IMR-90 (cell line): ENCODE data around the gene EFCAB8. TPM values are rescaled to one million over a fixed set of nuclear protein-coding genes. Genes with fewer than 3 reads are reported as not detected.

Source experiments
- ATAC-seq: fragments of 200-7000 bp; cut with Tn5 transposase; 2 replicates; pipeline ENCODE4 v1.9.1; 2020; ENCODE audit warnings: low read depth, mild to moderate bottlenecking, moderate library complexity
- BruUV-seq: library from RNA; stranded (reverse); fragments of 400-500 nt; replicated peaks from 2 replicates; lab custom pipeline; 2021; lab: Mats Ljungman, UMichigan
- CTCF ChIA-PET: fragments of 300-600 bp; formaldehyde crosslinking; extraction: SDS; loops from one replicate; lab custom pipeline; 2021; ENCODE audit warnings: antibody characterized with exemption; lab: Yijun Ruan, JAX
- POLR2A ChIA-PET: fragments of 300-600 bp; sonication (Branson Sonifier 250); formaldehyde crosslinking; loops from one replicate; lab custom pipeline; 2022; ENCODE audit warnings: antibody characterized with exemption; ENCODE audit not compliant: unreplicated experiment; lab: Charles Lee
- DNase-seq: peaks from one replicate; pipeline ENCODE4 v3.0.0; 2013
- H2AFZ ChIP-seq: replicated peaks from 2 replicates; pipeline ENCODE3; 2013; ENCODE audit warnings: low read length, mild to moderate bottlenecking; ENCODE audit not compliant: poor library complexity
- H2AK5ac ChIP-seq: 2 replicates; pipeline ENCODE4 v1.6.1; 2013; ENCODE audit warnings: low read depth, low read length, inconsistent platforms
- H2AK9ac ChIP-seq: replicated peaks from 2 replicates; pipeline ENCODE3; 2013; ENCODE audit warnings: mild to moderate bottlenecking, low read depth, low read length, moderate library complexity; ENCODE audit not compliant: poor library complexity
- H2BK120ac ChIP-seq: 2 replicates; pipeline ENCODE4 v1.6.1; 2013; ENCODE audit warnings: low read depth, low read length, inconsistent platforms
- H2BK15ac ChIP-seq: 3 replicates; pipeline ENCODE4 v1.6.1; 2013; ENCODE audit warnings: low read depth, low read length, inconsistent platforms
- H2BK20ac ChIP-seq: 2 replicates; pipeline ENCODE4 v1.6.1; 2013; ENCODE audit warnings: low read depth, mild to moderate bottlenecking, inconsistent platforms, low read length, moderate library complexity
- H2BK5ac ChIP-seq: 2 replicates; pipeline ENCODE4 v1.6.1; 2013; ENCODE audit warnings: mild to moderate bottlenecking, low read depth, low read length, inconsistent platforms; ENCODE audit not compliant: poor library complexity, severe bottlenecking
- H3K14ac ChIP-seq: replicated peaks from 2 replicates; pipeline ENCODE4 v1.6.1; 2013; ENCODE audit warnings: low read depth, low read length, inconsistent platforms
- H3K18ac ChIP-seq: 2 replicates; pipeline ENCODE4 v1.6.1; 2013; ENCODE audit warnings: low read depth, low read length, control low read depth
- H3K23ac ChIP-seq: 2 replicates; pipeline ENCODE4 v1.6.1; 2013; ENCODE audit warnings: low read depth, low read length, inconsistent platforms
- H3K27ac ChIP-seq: 2 replicates; pipeline ENCODE4 v1.5.1; 2013; ENCODE audit warnings: mild to moderate bottlenecking, control low read depth, low read length; ENCODE audit not compliant: insufficient read depth
- H3K27me3 ChIP-seq: 2 replicates; pipeline ENCODE4 v1.6.1; 2013; ENCODE audit warnings: low read length; ENCODE audit not compliant: control insufficient read depth, insufficient read depth
- H3K36me3 ChIP-seq: 2 replicates; pipeline ENCODE4 v1.6.1; 2013; ENCODE audit warnings: low read length, mixed read lengths; ENCODE audit not compliant: control insufficient read depth, insufficient read depth
- H3K4ac ChIP-seq: 2 replicates; pipeline ENCODE4 v1.6.1; 2013; ENCODE audit warnings: low read depth, low read length, inconsistent platforms
- H3K4me1 ChIP-seq: 2 replicates; pipeline ENCODE4 v1.6.1; 2013; ENCODE audit warnings: low read length, mixed read lengths; ENCODE audit not compliant: control insufficient read depth, insufficient read depth
- H3K4me2 ChIP-seq: 2 replicates; pipeline ENCODE4 v1.6.1; 2013; ENCODE audit warnings: low read depth, mild to moderate bottlenecking, control low read depth, low read length, moderate library complexity
- H3K4me3 ChIP-seq: 2 replicates; pipeline ENCODE4 v1.5.1; 2013; ENCODE audit warnings: low read depth, mild to moderate bottlenecking, control low read depth, low read length, moderate library complexity; ENCODE audit not compliant: insufficient read depth
- H3K56ac ChIP-seq: 2 replicates; pipeline ENCODE4 v1.6.1; 2013; ENCODE audit warnings: low read length, inconsistent platforms; ENCODE audit not compliant: insufficient read depth; ENCODE audit errors: extremely low read depth
- H3K79me1 ChIP-seq, 2 experiments: 2 replicates each; pipeline ENCODE4 v1.6.1; 2013; ENCODE audit warnings: low read length in 2 of 2, inconsistent platforms in 1 of 2, low read depth in 1 of 2
- H3K9ac ChIP-seq: 2 replicates; pipeline ENCODE4 v1.6.1; 2013; ENCODE audit warnings: low read depth, low read length, control low read depth
- H3K9me1 ChIP-seq: 2 replicates; pipeline ENCODE4 v1.6.1; 2013; ENCODE audit warnings: low read length, inconsistent platforms; ENCODE audit not compliant: insufficient read depth
- H3K9me3 ChIP-seq: 2 replicates; pipeline ENCODE4 v1.6.1; 2013; ENCODE audit warnings: low read length; ENCODE audit not compliant: control insufficient read depth, insufficient read depth
- H4K20me1 ChIP-seq: 2 replicates; pipeline ENCODE4 v1.6.1; 2013; ENCODE audit warnings: low read length, inconsistent platforms; ENCODE audit not compliant: insufficient read depth
- H4K5ac ChIP-seq: 2 replicates; pipeline ENCODE4 v1.6.1; 2013; ENCODE audit warnings: mild to moderate bottlenecking, low read depth, low read length, control low read depth
- H4K8ac ChIP-seq, 2 experiments: 2 replicates each; pipeline ENCODE4 v1.6.1; 2013; ENCODE audit warnings: low read depth in 2 of 2, low read length in 2 of 2, control low read depth in 1 of 2, inconsistent platforms in 1 of 2
- H4K91ac ChIP-seq: 2 replicates; pipeline ENCODE4 v1.6.1; 2013; ENCODE audit warnings: low read depth, low read length, inconsistent platforms; ENCODE audit not compliant: insufficient read depth
- BHLHE40 ChIP-seq: fragments of 150-350 bp; IDR thresholded peaks from 2 replicates; pipeline ENCODE4 v1.6.1; 2016; ENCODE audit warnings: mild to moderate bottlenecking, low read depth, low read length
- MAFK ChIP-seq: IDR thresholded peaks from 2 replicates; pipeline ENCODE4 v1.6.1; 2012; ENCODE audit warnings: low read depth, low read length, improper control_type of control experiment
- NFE2L2 ChIP-seq: fragments of 150-350 bp; IDR thresholded peaks from 2 replicates; pipeline ENCODE4 v1.6.1; 2016; ENCODE audit warnings: low read depth, mild to moderate bottlenecking, low read length
- SMC3 ChIP-seq: fragments of 150-350 bp; IDR thresholded peaks from 2 replicates; pipeline ENCODE4 v1.6.1; 2016; ENCODE audit warnings: low read depth, mild to moderate bottlenecking, antibody characterized with exemption, low read length, moderate library complexity
- WGBS, 2 experiments: methylation state at CpG; one replicate each; pipeline versions ENCODE4 v1.1.5 to v1.1.7; 2013; ENCODE audit warnings: missing lambda C conversion rate in 2 of 2; ENCODE audit not compliant: insufficient read length in 1 of 2; ENCODE audit errors: extremely low coverage in 2 of 2; 5-methylcytosine and 5-hydroxymethylcytosine counted together
- dilution Hi-C: fragments of 300-500 bp; cut with HindIII; formaldehyde crosslinking; loops from one replicate; pipeline ENCODE4 v1.14.3; 2018; ENCODE audit warnings: low sequenced_read_pairs; ENCODE audit not compliant: unreplicated experiment
- in situ Hi-C: fragments of 300-500 bp; cut with MboI; formaldehyde crosslinking; loops from 3 replicates; pipeline ENCODE4 v1.14.3; 2019; ENCODE audit warnings: low sequenced_read_pairs, inconsistent platforms, mixed read lengths
- intact Hi-C: fragments of 100-400 bp; cut with micrococcal nuclease; formaldehyde crosslinking; loops from 2 replicates; pipeline ENCODE4 v1.10.0; 2022
- polyA plus RNA-seq, 3 experiments: library from polyadenylated mRNA; depleted of rRNA; stranded (reverse); fragments of >200 nt; gene quantifications; 2 replicates each; pipeline ENCODE4 v1.2.3, GENCODE V29; 2012; ENCODE audit warnings: low replicate concordance in 1 of 3
- total RNA-seq: library from RNA; depleted of rRNA; stranded (reverse); fragments of >200 nt; gene quantifications from 2 replicates; pipeline ENCODE4 v1.2.3, GENCODE V29; 2012

Gene EFCAB8
- total and polyA plus RNA-seq, 2 of the 4 experiments (the other 2 are of a cell fraction), result not detected

- no peak overlapping the region for H2AK5ac ChIP-seq
- no peak for TF ChIP-seq MAFK
- no peak for TF ChIP-seq SMC3
- no peak for TF ChIP-seq BHLHE40
- no peak for TF ChIP-seq NFE2L2
- H3K23ac ChIP-seq, result no peak overlapping the region
- H4K91ac ChIP-seq, result no peak overlapping the region
- no peak overlapping the region for H3K4ac ChIP-seq
- no peak overlapping the region for H2AFZ ChIP-seq
- no peak overlapping the region for H3K4me2 ChIP-seq
- DNase-seq (no peak), ATAC-seq (no peak)
- H4K5ac ChIP-seq, result no peak overlapping the region
- no peak overlapping the region for H2BK20ac ChIP-seq
- H3K14ac ChIP-seq, result no peak overlapping the region
- BruUV-seq, result no TSS peak
- CTCF ChIA-PET, result interaction anchor here (0.7 kb wide), 1 partner anchor 196 kb away, joined by 6 read pairs; no protein-coding TSS in a partner anchor
- H3K9me1 ChIP-seq, result no peaks in the 10 kb centered on the region; the same call in 1 of the 2 replicates
- no peaks in the 10 kb centered on the region for H3K79me1 ChIP-seq
- H2BK120ac ChIP-seq, result no peak overlapping the region
- no peak overlapping the region for H3K56ac ChIP-seq
- in situ Hi-C loops, result no loop called here
- H3K9me3 ChIP-seq, result no peaks in the 10 kb centered on the region
- POLR2A ChIA-PET, result no interaction called here
- H3K18ac ChIP-seq, result no peak overlapping the region
- H4K8ac ChIP-seq, result no peak overlapping the region
- no peak overlapping the region for H3K4me3 ChIP-seq
- dilution Hi-C loops, result no loop called here
- no peaks in the 10 kb centered on the region for H3K36me3 ChIP-seq
- no peak overlapping the region for H2BK5ac ChIP-seq
- no peaks in the 10 kb centered on the region for H3K4me1 ChIP-seq
- no peak overlapping the region for H2BK15ac ChIP-seq
- WGBS, 2 experiments, result 66% methylated on average over 3 of the region's 9 CpGs; no CpG with 5 or more reads in 1 of the 2 experiments
- no peak overlapping the region for H3K27ac ChIP-seq
- no peak overlapping the region for H3K9ac ChIP-seq
- H2AK9ac ChIP-seq, result no peak overlapping the region
- no peaks in the 10 kb centered on the region for H4K20me1 ChIP-seq
- intact Hi-C loops, result loop anchor here (1.0 kb wide), 1 partner anchor 105 kb away; no protein-coding TSS in a partner anchor
- H3K27me3 ChIP-seq, result peaks cover 3% of the 10 kb centered on the region; the same call in 1 of the 2 replicates
Measured at GRCh38 chr20:32894711-32895355, 36.1 kb downstream of the EFCAB8 start.
